Measurements from ENCODE around the gene UNC5B. TPM values are rescaled to one million over a fixed set of nuclear protein-coding genes. Genes with fewer than 3 reads are reported as not detected.

UNC5B gene
- total RNA-seq, 4 donors from 2014 or later = 3.3 to 7.0 (median 5.9) TPM

DNA sequence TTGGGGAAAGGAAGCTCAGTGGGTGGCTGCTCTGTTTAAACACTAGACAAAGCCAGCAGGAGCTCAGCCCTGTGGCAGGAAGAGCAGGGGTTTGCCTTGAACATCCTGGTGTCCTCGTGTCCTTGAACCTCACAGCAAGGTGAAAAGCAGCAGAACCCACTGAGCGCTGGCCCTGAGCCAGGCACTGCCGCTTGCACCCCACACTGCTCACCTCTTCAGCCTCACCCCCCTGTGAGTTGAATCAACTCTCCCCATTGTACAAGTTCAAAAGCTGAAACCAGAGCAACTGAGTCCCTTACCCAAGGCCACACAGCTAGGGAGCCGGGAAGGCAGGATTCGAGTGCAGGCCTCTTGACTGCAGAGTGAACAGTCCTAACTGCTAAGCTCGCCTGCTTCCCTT, 138.7 kb downstream of the UNC5B start:
- no peak for DNase-seq (ENCODE audit: low spot score in 2 of 2)
- Histone ChIP-seq H3K4me3 (no peak overlapping the region), H3K36me3 (peaks cover 0 to 58% (median under 1%) of the 10 kb centered on the region in 3 donors), H3K4me1 (no peaks in the 10 kb centered on the region), H3K27me3 (no peaks in the 10 kb centered on the region), H3K27ac (no peak overlapping the region), H3K9me3 (no peaks in the 10 kb centered on the region)
- 83 to 95% methylated on average over 6 of the region's 6 CpGs for WGBS, 2 donors
- TF ChIP-seq POLR2A (IDR thresholded peaks at IDR 0.05) (no peak), CTCF (IDR thresholded peaks at IDR 0.05) (no peak), EP300 (IDR thresholded peaks at IDR 0.05) (no peak)

GRCh38 chr10:71351628-71352319, 139.4 kb downstream of the UNC5B start:
- DNase-seq (ENCODE audit: low spot score in 2 of 2) = peak in 1 of 2 donors; percentile 15
- no peaks in the 10 kb centered on the region for H3K9me3 ChIP-seq
- 83 to 89% methylated on average over 11 to 14 of the region's 14 CpGs for WGBS, 2 donors
- no peak overlapping the region for H3K4me3 ChIP-seq
- H3K4me1 ChIP-seq = no peaks in the 10 kb centered on the region
- TF ChIP-seq POLR2A (IDR thresholded peaks at IDR 0.05) = no peak
- TF ChIP-seq EP300 (IDR thresholded peaks at IDR 0.05) = no peak
- TF ChIP-seq CTCF (IDR thresholded peaks at IDR 0.05) = no peak
- H3K27me3 ChIP-seq = no peaks in the 10 kb centered on the region
- no peak overlapping the region for H3K27ac ChIP-seq
- peaks cover 2 to 65% (median 5%) of the 10 kb centered on the region in 3 donors for H3K36me3 ChIP-seq

Other genes starting within 250 kb of the UNC5B start
- 10 to 100 TPM in 1 of 4 donors, 1 to 10 TPM in 3; 6.5 to 10.1 (median 7.4) TPM for gene SLC29A3, start 106.7 kb downstream of the UNC5B start, total RNA-seq
- 10 to 100 TPM; 13.8 to 20.1 (median 17.3) TPM for gene CDH23, start 184.3 kb downstream of the UNC5B start, total RNA-seq

Measured in tibial nerve (tissue), 4 donors.